CD4-positive, alpha-beta T cell treated with Interleukin-17A for 4 hours (primary cell): ENCODE results near the gene RNF44.

Source experiments
- DNase-seq: peaks from one replicate; pipeline ENCODE4 v3.0.0-alpha.2; 2020; ENCODE audit warnings: mixed read lengths

The RNF44 gene

DNA sequence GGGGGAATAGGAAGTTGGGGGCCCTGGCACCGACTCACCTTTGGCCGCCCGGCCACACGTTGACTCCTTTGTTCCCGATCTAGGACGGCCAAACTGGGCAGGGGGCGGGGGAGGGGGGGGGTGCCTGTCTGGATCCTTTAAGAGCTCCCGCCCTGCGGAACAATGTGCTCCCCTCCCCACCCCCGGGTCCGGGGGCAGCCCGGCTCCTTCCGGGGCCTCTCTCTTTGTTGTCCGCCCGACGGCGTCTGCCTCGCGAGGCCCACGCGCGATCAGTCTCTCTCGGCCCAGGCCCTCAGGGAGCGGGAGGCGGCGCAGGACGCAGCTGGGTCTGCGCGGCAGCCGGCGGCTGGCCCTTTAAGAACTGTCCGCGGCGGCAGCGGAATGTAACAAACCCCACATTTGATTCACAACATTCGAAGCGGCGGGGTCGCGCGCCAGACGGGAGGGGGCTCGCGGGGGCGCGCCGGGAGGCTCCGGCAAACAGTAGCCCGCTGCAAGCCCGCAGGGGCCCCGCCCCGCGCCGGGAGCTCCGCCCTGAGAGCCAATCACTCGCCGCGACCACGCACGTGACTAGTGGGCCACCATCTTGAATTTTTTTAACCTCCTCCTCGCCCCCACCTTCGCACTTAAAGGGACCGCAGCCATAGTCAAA lies at the start of gene RNF44:
TSS of gene RNF44 (minus strand) at position 501 of the 652 bp plus-strand sequence. CDS start 4,930 bp downstream, outside the sequence.
- DNase-seq = peak; percentile 99

GRCh38 chr5:176583076-176583475 lies 45.9 kb upstream of the RNF44 start:
- DNase-seq = no peak

GRCh38 chr5:176581361-176581760 lies 44.2 kb upstream of the RNF44 start:
- DNase-seq = no peak

DNA sequence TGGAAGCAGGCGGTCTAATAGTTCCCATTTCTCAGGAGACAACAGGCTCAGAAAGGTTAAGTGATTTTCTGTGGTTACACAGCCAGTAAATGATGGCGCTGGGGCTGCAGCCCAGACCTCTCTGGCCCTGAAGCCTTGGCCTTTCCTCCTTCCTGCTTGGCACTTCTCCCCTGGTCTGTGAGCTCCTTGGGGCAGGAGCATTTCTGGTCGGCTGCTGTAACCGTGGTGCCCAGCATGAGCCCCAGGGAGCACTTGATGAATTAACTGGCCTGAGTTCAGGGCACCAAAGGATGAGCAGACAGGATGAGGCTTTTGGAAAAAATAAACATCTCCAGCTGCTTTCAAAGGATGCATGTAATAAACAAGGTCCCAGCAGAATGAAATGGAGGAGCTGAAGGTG lies 42.1 kb upstream of the RNF44 start:
- DNase-seq = no peak

- peak; percentile 63 for DNase-seq
These were observed 41.2 kb upstream of the RNF44 start for GRCh38 chr5:176578391-176578808.

GRCh38 chr5:176577312-176578176 lies 40.3 kb upstream of the RNF44 start:
- DNase-seq = no peak

- DNase-seq = no peak
These were observed 38.6 kb upstream of the RNF44 start for GRCh38 chr5:176575488-176576422.

DNA sequence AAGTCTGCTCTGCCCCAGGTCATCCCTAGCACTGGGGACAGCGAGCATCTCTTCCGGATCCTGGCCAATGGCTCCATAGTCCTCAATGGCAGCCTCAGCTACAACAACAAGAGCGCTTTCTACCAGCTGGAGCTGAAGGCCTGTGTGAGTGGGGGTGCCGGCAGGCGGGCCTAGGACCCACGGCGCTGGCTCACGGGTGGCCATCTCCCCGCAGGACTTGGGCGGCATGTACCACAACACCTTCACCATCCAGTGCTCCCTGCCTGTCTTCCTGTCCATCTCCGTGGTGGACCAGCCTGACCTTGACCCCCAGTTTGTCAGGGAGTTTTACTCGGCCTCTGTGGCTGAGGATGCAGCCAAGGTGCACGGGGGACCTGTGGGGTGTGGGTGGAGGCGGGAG lies 37.9 kb upstream of the RNF44 start:
- no peak for DNase-seq

- DNase-seq = no peak
These were observed 37.0 kb upstream of the RNF44 start for GRCh38 chr5:176574297-176574591.

- DNase-seq = peak; percentile 90
These were observed 36.5 kb upstream of the RNF44 start for GRCh38 chr5:176573564-176574296.

GRCh38 chr5:176570044-176570443 lies 32.8 kb upstream of the RNF44 start:
- DNase-seq = no peak

DNA sequence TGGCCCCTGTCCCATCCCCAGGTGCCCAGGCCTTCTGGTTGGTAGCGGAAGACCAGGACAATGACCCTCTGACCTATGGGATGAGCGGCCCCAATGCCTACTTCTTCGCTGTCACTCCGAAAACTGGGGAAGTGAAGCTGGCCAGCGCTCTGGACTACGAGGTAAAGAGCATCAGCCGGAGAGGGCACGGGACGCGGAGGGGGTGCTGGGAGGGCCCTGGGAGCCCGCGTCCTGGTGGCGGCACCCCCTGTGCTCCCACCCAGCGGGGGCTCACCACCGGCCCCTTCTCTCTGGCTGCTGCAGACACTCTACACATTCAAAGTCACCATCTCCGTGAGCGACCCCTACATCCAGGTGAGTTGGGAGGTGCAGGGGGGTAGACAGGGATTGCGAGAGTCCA lies 31.5 kb upstream of the RNF44 start:
- no peak for DNase-seq

DNA sequence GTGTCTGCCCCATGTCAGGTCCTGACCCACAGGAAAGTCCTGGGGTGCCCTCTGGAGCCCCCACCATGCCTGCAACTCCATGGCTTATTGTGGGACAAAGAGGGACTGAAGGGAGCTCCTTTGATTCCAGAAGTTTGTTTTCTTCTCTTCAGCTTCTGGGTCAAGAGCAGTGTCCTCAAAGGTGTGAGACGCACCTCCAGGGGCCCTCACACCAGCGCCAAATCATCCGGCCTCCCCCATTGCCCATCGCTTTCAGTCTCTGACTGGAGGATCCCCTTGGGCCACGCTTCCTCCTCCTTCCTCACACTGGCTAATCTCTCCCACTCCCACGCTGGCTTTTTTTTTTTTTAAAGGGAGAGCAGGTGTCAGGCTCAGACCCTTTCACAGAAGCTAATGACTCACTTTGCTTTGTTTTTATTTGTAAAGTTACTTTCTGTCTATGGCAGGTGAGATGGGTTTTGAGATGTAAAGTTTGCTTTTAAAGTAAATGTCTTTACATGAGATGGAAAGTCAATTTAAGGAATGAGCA lies 28.6 kb upstream of the RNF44 start:
- DNase-seq = no peak

GRCh38 chr5:176564002-176564401 lies 26.8 kb upstream of the RNF44 start:
- no peak for DNase-seq

DNA sequence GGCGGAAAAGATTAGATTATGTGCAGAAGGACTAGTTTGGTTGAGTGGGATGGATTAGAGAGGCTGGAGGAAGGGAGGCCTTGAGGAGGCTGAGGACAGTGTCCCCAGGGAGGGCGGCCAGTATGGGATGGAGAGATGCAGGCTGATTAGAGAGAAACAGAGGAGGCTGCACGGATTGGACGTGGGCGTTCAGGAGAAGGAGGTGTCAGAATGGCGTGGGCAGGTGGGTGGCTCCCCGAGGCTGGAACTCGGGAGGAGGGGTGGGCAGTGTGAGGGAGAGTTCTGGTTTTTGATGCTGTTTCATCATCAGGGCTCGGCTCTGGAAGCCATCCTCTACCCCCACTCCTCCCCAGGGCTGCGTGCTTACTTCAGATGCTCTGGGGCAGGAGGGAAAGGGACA lies 25.0 kb upstream of the RNF44 start:
- no peak for DNase-seq

DNA sequence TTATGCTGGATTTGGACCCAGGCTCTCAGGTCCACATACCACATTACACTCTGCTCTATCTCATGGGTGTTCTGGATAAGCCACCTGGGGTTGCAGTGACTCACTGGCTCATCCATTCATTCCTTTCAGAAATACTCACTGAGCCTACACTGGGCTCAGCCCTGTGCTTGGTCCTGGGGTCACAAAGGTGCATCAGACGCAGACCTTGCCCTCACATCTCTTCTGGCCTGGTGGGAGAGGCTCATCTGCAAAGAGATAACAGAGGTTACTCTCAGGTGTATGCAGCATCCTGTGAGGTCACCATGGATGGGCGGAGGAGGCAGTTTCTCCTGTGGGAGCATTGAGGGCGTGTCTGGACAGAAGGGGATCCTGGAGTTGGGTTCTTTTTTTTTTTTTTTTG lies 24.1 kb upstream of the RNF44 start:
- DNase-seq = no peak

DNA sequence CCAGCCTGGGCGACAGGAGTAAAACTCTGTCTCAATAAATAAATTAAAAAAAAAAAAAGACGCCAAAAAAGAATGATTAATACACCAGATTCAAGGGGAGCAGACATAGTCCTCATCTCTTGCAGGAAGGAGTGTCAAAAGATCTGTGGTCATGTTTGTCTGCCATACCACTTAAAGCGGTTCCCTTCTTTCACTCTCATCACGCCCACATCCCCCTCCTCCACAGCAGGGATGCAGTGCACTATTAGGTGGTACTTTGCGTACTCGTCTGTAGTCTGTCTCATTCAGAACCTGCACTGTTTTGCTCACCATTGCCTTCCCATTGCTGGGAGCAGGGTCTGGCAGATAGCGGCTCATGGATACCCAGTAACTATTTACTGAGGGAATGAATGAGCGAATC lies 23.2 kb upstream of the RNF44 start:
- no peak for DNase-seq

DNA sequence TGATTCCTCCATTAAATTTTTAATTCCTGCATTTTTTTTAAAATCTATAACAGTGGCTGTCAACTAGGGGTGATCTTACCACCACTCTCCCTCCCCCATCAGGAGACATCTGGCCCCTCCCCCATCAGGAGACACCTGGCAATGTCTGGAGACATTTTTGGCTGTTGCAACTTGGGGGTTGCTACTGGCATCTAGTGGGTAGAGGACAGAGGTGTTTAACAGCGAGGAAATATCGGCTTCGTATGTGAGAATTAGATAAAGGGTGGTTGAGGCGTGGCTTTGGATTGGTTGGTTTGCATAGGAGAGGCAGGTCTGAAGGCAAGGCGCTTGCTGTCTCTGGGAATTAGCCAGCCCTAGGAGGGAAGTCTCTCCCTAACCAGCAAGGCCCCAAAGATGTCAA lies 22.5 kb upstream of the RNF44 start:
- DNase-seq = peak; percentile 47

DNA sequence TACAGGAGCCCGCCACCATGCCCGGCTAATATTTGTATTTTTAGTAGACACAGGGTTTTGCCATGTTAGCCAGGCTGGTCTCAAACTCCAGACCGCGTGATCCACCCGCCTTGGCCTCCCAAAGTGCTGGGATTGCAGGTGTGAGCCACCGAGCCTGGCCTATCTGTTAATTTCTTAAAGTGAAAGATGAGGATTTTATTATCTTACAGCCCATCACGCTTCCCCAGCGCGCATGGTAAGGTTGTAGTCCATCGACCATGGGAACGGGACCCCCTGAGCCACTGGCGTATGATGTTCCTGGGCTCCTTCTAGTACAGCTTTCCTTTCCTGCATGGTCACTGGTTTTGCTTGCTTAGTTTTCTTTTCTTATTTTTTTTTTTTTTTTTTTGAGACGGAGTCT lies 20.6 kb upstream of the RNF44 start:
- DNase-seq = no peak

GRCh38 chr5:176553260-176554085 lies 16.3 kb upstream of the RNF44 start:
- no peak for DNase-seq

DNA sequence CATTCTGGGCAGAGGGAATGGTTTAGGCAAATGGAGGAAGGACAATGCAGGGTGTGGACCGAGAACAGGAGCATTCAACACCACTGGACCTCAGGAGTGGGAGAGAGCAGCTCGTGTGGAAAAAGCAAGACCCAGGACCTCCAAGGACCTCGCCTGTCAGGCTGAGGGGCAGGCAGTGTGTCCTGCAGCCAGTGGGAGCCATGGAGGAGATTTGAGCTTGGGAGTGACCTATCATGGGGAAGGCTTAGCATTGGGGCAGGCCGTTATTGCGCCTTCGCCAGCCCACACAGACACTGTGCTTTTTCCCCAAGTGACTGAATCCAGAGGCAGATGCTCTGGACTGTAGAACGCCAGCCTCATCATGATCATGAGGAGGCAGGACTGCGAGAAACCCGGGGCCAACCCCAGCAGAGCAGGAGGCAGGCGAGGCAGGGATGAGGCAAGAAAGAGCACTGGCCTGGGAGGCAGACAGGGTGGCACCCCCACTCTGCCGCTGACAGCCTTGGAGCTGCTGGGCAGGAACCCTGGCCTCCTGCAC lies 15.2 kb upstream of the RNF44 start:
- no peak for DNase-seq
